ENCODE measurements around the gene SLC41A1. TPM values are rescaled to one million over a fixed set of nuclear protein-coding genes. Genes with fewer than 3 reads are reported as not detected.

Gene SLC41A1
- total RNA-seq, 2 donors from 2014 or later, result 26.7 to 64.1 TPM

DNA sequence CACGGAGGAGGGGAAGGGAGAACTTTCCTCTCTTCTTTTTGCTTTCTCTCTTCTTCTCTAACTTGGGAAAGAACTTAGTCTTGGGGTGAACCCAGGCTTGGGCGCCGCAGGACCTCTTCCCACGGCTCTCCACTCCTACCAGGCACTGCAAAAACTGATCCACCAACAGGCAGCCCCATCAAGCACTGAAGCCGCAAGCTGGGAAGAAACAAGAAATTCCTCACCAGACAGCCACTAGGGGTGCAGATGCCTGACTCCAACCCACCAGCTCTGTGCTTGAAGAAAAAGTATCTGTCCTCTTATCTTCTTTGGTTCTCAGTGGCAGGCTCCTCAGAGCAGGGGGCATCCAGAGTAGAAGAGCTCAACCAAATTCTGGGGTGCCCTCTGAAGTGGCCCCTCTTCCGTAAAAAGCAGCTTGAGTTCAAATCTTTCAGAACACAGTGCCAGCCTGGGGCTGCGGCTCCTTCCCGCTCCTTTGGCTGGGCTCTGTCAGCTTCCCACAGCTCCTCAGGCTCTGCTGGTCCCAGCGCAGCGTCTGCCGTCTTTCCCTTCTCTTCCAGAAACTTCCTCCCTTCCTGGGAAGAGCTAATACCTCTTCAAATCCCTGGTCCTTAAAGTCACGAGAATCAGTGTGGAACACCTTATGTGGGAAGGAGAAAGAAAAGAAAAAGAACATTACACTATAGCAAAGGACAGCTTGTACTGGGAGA is 2.4 kb downstream of the SLC41A1 start:
- peak overlapping the region; percentile 90 for H3K4me3 ChIP-seq
- peak; percentile 40 for TF ChIP-seq CTCF (IDR thresholded peaks at IDR 0.05)
- no peak for DNase-seq (ENCODE audit: low spot score)
- H3K27me3 ChIP-seq (replicated peaks; ENCODE audit: insufficient read depth), result no peaks in the 10 kb centered on the region
- ATAC-seq (ENCODE audit: insufficient number of reproducible peaks, low FRiP score, low read depth), result no peak
- H3K9me3 ChIP-seq, result no peaks in the 10 kb centered on the region
- no peaks in the 10 kb centered on the region for H3K36me3 ChIP-seq
- H3K4me1 ChIP-seq (ENCODE audit: control insufficient read depth in 1 of 2, low read depth in 2 of 2), result peaks cover 31 to 73% of the 10 kb centered on the region in 2 donors
- peak overlapping the region; percentile 5 to 26 for H3K27ac ChIP-seq

GRCh38 chr1:205809942-205810345 is 3.1 kb downstream of the SLC41A1 start:
- H3K4me1 ChIP-seq (ENCODE audit: control insufficient read depth in 1 of 2, low read depth in 2 of 2), result peaks cover 37 to 79% of the 10 kb centered on the region in 2 donors
- no peak for TF ChIP-seq CTCF (IDR thresholded peaks at IDR 0.05)

GRCh38 chr1:205809469-205809868 is 3.5 kb downstream of the SLC41A1 start:
- no peaks in the 10 kb centered on the region for H3K27me3 ChIP-seq (replicated peaks; ENCODE audit: insufficient read depth)
- no peak for ATAC-seq (ENCODE audit: insufficient number of reproducible peaks, low FRiP score, low read depth)
- peak overlapping the region; percentile 90 for H3K4me3 ChIP-seq
- no peaks in the 10 kb centered on the region for H3K36me3 ChIP-seq
- no peak for TF ChIP-seq CTCF (IDR thresholded peaks at IDR 0.05)
- no peak overlapping the region for H3K27ac ChIP-seq
- peaks cover 42 to 83% of the 10 kb centered on the region in 2 donors for H3K4me1 ChIP-seq (ENCODE audit: control insufficient read depth in 1 of 2, low read depth in 2 of 2)
- H3K9me3 ChIP-seq, result no peaks in the 10 kb centered on the region
- no peak for DNase-seq (ENCODE audit: low spot score)

More at GRCh38 chr1:205809942-205810345, 3.1 kb downstream of the SLC41A1 start:
- no peak overlapping the region for H3K27ac ChIP-seq
- no peaks in the 10 kb centered on the region for H3K36me3 ChIP-seq
- no peaks in the 10 kb centered on the region for H3K27me3 ChIP-seq (replicated peaks; ENCODE audit: insufficient read depth)
- H3K4me3 ChIP-seq, result peak overlapping the region; percentile 90
- H3K9me3 ChIP-seq, result no peaks in the 10 kb centered on the region
- ATAC-seq (ENCODE audit: insufficient number of reproducible peaks, low FRiP score, low read depth), result no peak
- DNase-seq (ENCODE audit: low spot score), result no peak

DNA sequence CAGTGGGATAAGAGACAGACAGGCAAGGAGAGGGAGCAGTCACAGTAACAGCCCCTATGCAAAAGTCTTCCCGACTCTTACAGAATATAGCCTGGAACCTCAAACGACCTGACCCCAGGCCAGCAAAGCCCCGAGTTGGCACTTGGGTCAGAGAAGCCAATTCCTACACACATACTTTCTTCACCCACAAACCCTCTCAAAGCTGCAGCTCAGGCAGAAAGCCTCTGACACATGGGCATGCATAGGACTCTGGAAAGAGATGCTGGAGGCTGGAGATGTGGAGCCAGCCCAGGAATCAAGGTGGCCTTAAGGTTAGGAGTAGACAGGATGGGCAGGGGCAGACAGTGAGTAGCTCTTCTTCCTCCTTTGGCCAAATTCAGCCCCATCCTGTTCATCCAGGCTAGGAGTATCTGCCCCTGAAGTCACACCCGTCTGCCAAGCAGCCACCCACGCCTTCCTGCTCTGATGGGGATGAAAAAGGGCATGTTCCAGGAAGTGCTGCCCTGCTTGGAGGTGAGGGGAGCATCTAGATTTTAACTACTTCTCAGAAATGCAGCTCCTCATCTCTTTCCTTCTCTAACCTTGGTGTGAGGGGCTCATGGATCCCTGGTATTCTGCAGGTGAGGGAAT is 7.8 kb downstream of the SLC41A1 start:
- Histone ChIP-seq H3K9me3 (no peaks in the 10 kb centered on the region), H3K27me3 (replicated peaks; ENCODE audit: insufficient read depth) (no peaks in the 10 kb centered on the region), H3K4me3 (peak overlapping the region; percentile 19), H3K36me3 (peaks cover 3% of the 10 kb centered on the region), H3K27ac (no peak overlapping the region), H3K4me1 (ENCODE audit: control insufficient read depth in 1 of 2, low read depth in 2 of 2) (peaks cover 39 to 89% of the 10 kb centered on the region in 2 donors)
- DNase-seq (ENCODE audit: low spot score), result no peak
- no peak for TF ChIP-seq CTCF (IDR thresholded peaks at IDR 0.05)
- no peak for ATAC-seq (ENCODE audit: insufficient number of reproducible peaks, low FRiP score, low read depth)

GRCh38 chr1:205804605-205805004 is 8.4 kb downstream of the SLC41A1 start:
- no peak for TF ChIP-seq CTCF (IDR thresholded peaks at IDR 0.05)
- Histone ChIP-seq H3K27ac (no peak overlapping the region), H3K36me3 (peaks cover 5% of the 10 kb centered on the region), H3K4me1 (ENCODE audit: control insufficient read depth in 1 of 2, low read depth in 2 of 2) (peaks cover 35 to 83% of the 10 kb centered on the region in 2 donors), H3K9me3 (no peaks in the 10 kb centered on the region), H3K4me3 (no peak overlapping the region), H3K27me3 (replicated peaks; ENCODE audit: insufficient read depth) (no peaks in the 10 kb centered on the region)
- DNase-seq (ENCODE audit: low spot score), result no peak
- no peak for ATAC-seq (ENCODE audit: insufficient number of reproducible peaks, low FRiP score, low read depth)
